ENCODE measurements around the gene ADD2.

- no peak for TF ChIP-seq EZH2 (IDR thresholded peaks at IDR 0.05)
- TF ChIP-seq POLR2AphosphoS5 (IDR thresholded peaks at IDR 0.05; ENCODE audit: borderline replicate concordance, low read depth, low read length), result no peak
- no peak for TF ChIP-seq FOXP2 (optimal IDR thresholded peaks at IDR 0.05; ENCODE audit: control extremely low read depth, extremely low read length, insufficient read depth)
Observed at GRCh38 chr2:70711191-70711590, 56.8 kb downstream of the ADD2 start.
